OCI-LY1 (cell line): ENCODE results near the gene TMEM164.

Source experiments
- H2AFZ ChIP-seq: fragments of 200-600 bp; sonication (generic), shearing (Covaris generic); 2 replicates; pipeline ENCODE4 v1.6.0; 2014; ENCODE audit warnings: antibody characterized with exemption, mild to moderate bottlenecking, low read length
- H3F3A ChIP-seq: fragments of 200-600 bp; sonication (generic), shearing (Covaris generic); 2 replicates; pipeline ENCODE4 v1.6.0; 2014; ENCODE audit warnings: mild to moderate bottlenecking, antibody characterized with exemption, low read length, moderate library complexity; ENCODE audit not compliant: insufficient read depth
- H3K27ac ChIP-seq: fragments of 200-600 bp; sonication (generic); 2 replicates; pipeline ENCODE4 v1.5.1; 2014; ENCODE audit warnings: low read length, mixed run types, mild to moderate bottlenecking, low read depth; ENCODE audit not compliant: poor library complexity, severe bottlenecking
- H3K27me3 ChIP-seq: fragments of 200-600 bp; sonication (generic); 2 replicates; pipeline ENCODE4 v1.6.0; 2014; ENCODE audit warnings: antibody characterized with exemption, mild to moderate bottlenecking, low read length, moderate library complexity; ENCODE audit not compliant: insufficient read depth
- H3K36me3 ChIP-seq: fragments of 200-600 bp; sonication (generic); 2 replicates; pipeline ENCODE4 v1.6.1; 2014; ENCODE audit warnings: mild to moderate bottlenecking, antibody characterized with exemption, low read length, moderate library complexity, mixed read lengths; ENCODE audit not compliant: insufficient read depth
- H3K4me1 ChIP-seq: fragments of 200-600 bp; sonication (generic); 2 replicates; pipeline ENCODE4 v1.5.1; 2014; ENCODE audit warnings: mild to moderate bottlenecking, low read length, moderate library complexity; ENCODE audit not compliant: insufficient read depth, severe bottlenecking
- H3K4me2 ChIP-seq: fragments of 200-600 bp; sonication (generic), shearing (Covaris generic); 2 replicates; pipeline ENCODE4 v1.6.1; 2014; ENCODE audit warnings: low read length
- H3K4me3 ChIP-seq: fragments of 200-600 bp; sonication (generic); 2 replicates; pipeline ENCODE4 v1.5.1; 2014; ENCODE audit warnings: low read length, low read depth, mild to moderate bottlenecking, mixed read lengths; ENCODE audit not compliant: poor library complexity, severe bottlenecking
- H3K79me2 ChIP-seq: fragments of 200-600 bp; shearing (Covaris generic); 2 replicates; pipeline ENCODE4 v1.6.1; 2016; ENCODE audit warnings: mixed run types, low read length, mixed read lengths; ENCODE audit not compliant: insufficient read depth
- H3K9ac ChIP-seq: fragments of 200-600 bp; sonication (generic), shearing (Covaris generic); 2 replicates; pipeline ENCODE4 v1.6.1; 2014; ENCODE audit warnings: mild to moderate bottlenecking, low read length, mixed read lengths
- H3K9me2 ChIP-seq: fragments of 200-600 bp; sonication (generic), shearing (Covaris generic); 2 replicates; pipeline ENCODE4 v1.6.1; 2014; ENCODE audit warnings: low read depth, mild to moderate bottlenecking, low read length, mixed read lengths
- H3K9me3 ChIP-seq: fragments of 200-600 bp; shearing (Covaris generic); 2 replicates; pipeline ENCODE4 v1.6.1; 2014; ENCODE audit warnings: low read length, mixed read lengths
- H4K20me1 ChIP-seq: fragments of 200-600 bp; sonication (generic), shearing (Covaris generic); 2 replicates; pipeline ENCODE4 v1.6.0; 2016; ENCODE audit warnings: mild to moderate bottlenecking, low read length; ENCODE audit not compliant: insufficient read depth
- CTCF ChIP-seq: fragments of 200-600 bp; sonication (generic), shearing (Covaris generic); IDR thresholded peaks from 2 replicates; pipeline ENCODE4 v1.5.1; 2017; ENCODE audit warnings: mild to moderate bottlenecking, antibody characterized with exemption, low read length, moderate library complexity, mixed read lengths
- EZH2 ChIP-seq: fragments of 200-600 bp; sonication (generic), shearing (Covaris generic); IDR thresholded peaks from 2 replicates; pipeline ENCODE4 v1.8.0; 2017; ENCODE audit warnings: borderline replicate concordance, mixed run types, mild to moderate bottlenecking, antibody characterized with exemption, low read length, moderate library complexity, mixed read lengths

Gene TMEM164

GRCh38 chrX:110043506-110043905 lies 40.6 kb downstream of the TMEM164 start:
- H3K27ac ChIP-seq, result no peak overlapping the region
- no peaks in the 10 kb centered on the region for H3K36me3 ChIP-seq
- H3K9me3 ChIP-seq, result no peaks in the 10 kb centered on the region
- no peak overlapping the region for H3K4me3 ChIP-seq
- H3K79me2 ChIP-seq, result no peaks in the 10 kb centered on the region
- no peaks in the 10 kb centered on the region for H3K27me3 ChIP-seq
- no peaks in the 10 kb centered on the region for H3F3A ChIP-seq
- H3K9ac ChIP-seq, result no peak overlapping the region
- TF ChIP-seq EZH2, result no peak
- no peak for TF ChIP-seq CTCF
- no peaks in the 10 kb centered on the region for H3K4me1 ChIP-seq
- no peak overlapping the region for H2AFZ ChIP-seq
- no peaks in the 10 kb centered on the region for H3K9me2 ChIP-seq
- H3K4me2 ChIP-seq, result no peak overlapping the region
- no peaks in the 10 kb centered on the region for H4K20me1 ChIP-seq

GRCh38 chrX:110044346-110045249 lies 41.7 kb downstream of the TMEM164 start:
- Histone ChIP-seq H3K4me2 (no peak overlapping the region), H3K9ac (no peak overlapping the region), H3K9me2 (no peaks in the 10 kb centered on the region), H3K4me1 (no peaks in the 10 kb centered on the region), H2AFZ (no peak overlapping the region), H3K27me3 (no peaks in the 10 kb centered on the region), H3K9me3 (no peaks in the 10 kb centered on the region), H4K20me1 (no peaks in the 10 kb centered on the region), H3K4me3 (no peak overlapping the region), H3F3A (no peaks in the 10 kb centered on the region), H3K79me2 (no peaks in the 10 kb centered on the region), H3K27ac (no peak overlapping the region), H3K36me3 (no peaks in the 10 kb centered on the region)
- no peak for TF ChIP-seq CTCF
- TF ChIP-seq EZH2, result no peak

- Histone ChIP-seq H4K20me1 (no peaks in the 10 kb centered on the region), H2AFZ (no peak overlapping the region), H3K9me3 (no peaks in the 10 kb centered on the region), H3K4me3 (no peak overlapping the region), H3K4me1 (no peaks in the 10 kb centered on the region), H3K27me3 (no peaks in the 10 kb centered on the region), H3K79me2 (no peaks in the 10 kb centered on the region), H3K9ac (no peak overlapping the region), H3K9me2 (no peaks in the 10 kb centered on the region), H3F3A (no peaks in the 10 kb centered on the region), H3K4me2 (no peak overlapping the region), H3K36me3 (no peaks in the 10 kb centered on the region), H3K27ac (no peak overlapping the region)
- TF ChIP-seq CTCF (no peak), EZH2 (no peak)
Observed at GRCh38 chrX:110045421-110045820, 42.5 kb downstream of the TMEM164 start.
